AG09319 (cell line): ENCODE results near the gene CHST4.

Experiments
- DNase-seq: peaks from one replicate; pipeline ENCODE4 v3.0.0-alpha.2; 2010; ENCODE audit warnings: low read depth; ENCODE audit errors: extremely low read depth
- CTCF ChIP-seq: IDR thresholded peaks from 2 replicates; pipeline ENCODE4 v1.5.1; 2011; ENCODE audit warnings: low read depth, mild to moderate bottlenecking, inconsistent platforms, low read length, moderate library complexity

Gene CHST4

GRCh38 chr16:71524566-71525553, 1.4 kb upstream of the CHST4 start:
- no peak for TF ChIP-seq CTCF
- DNase-seq, result no peak

GRCh38 chr16:71528257-71528656, 2.0 kb downstream of the CHST4 start:
- no peak for DNase-seq
- no peak for TF ChIP-seq CTCF

- DNase-seq, result no peak
- no peak for TF ChIP-seq CTCF
Observed at GRCh38 chr16:71528863-71529262, 2.6 kb downstream of the CHST4 start.

- DNase-seq, result no peak
Observed at GRCh38 chr16:71532366-71532765, 6.1 kb downstream of the CHST4 start.

GRCh38 chr16:71536752-71537499, 10.7 kb downstream of the CHST4 start:
- TF ChIP-seq CTCF, result no peak
- no peak for DNase-seq

More at GRCh38 chr16:71532366-71532765, 6.1 kb downstream of the CHST4 start:
- TF ChIP-seq CTCF, result no peak

GRCh38 chr16:71537643-71538042, 11.4 kb downstream of the CHST4 start:
- no peak for DNase-seq
- TF ChIP-seq CTCF, result peak; percentile 51

- DNase-seq, result no peak
- peak; percentile 43 for TF ChIP-seq CTCF
Observed at GRCh38 chr16:71542377-71542776, 16.2 kb downstream of the CHST4 start.
